GM18508 (cell line): Measurements from ENCODE around the gene ZC3H14.

ENCODE experiments used
- ATAC-seq: cut with Tn5 transposase; IDR thresholded peaks from one replicate; pipeline ENCODE4 v1.9.1; 2021; ENCODE audit warnings: moderate number of reproducible peaks; ENCODE audit not compliant: insufficient read depth, unreplicated experiment

Gene ZC3H14

GRCh38 chr14:88551094-88551870, 11.6 kb upstream of the ZC3H14 start:
- ATAC-seq: peak; percentile 48

- ATAC-seq: no peak
Measured at GRCh38 chr14:88551980-88552431, 10.8 kb upstream of the ZC3H14 start.

GRCh38 chr14:88552876-88553275, 10.0 kb upstream of the ZC3H14 start:
- no peak for ATAC-seq

- no peak for ATAC-seq
Measured at GRCh38 chr14:88553886-88554456, 8.9 kb upstream of the ZC3H14 start.

GRCh38 chr14:88554457-88555286, 8.2 kb upstream of the ZC3H14 start, which contains the start of gene PTPN21:
TSS of gene PTPN21 (minus strand) at chr14:88555007. CDS start at chr14:88550417, 4,590 bp downstream.
- ATAC-seq: no peak

- no peak for ATAC-seq
Measured at GRCh38 chr14:88556581-88556980, 6.3 kb upstream of the ZC3H14 start.

GRCh38 chr14:88559852-88560251, 3.0 kb upstream of the ZC3H14 start:
- ATAC-seq: no peak

GRCh38 chr14:88562532-88562830, 356 bp upstream of the ZC3H14 start:
- no peak for ATAC-seq

- no peak for ATAC-seq
Measured at GRCh38 chr14:88563845-88564244, 1.0 kb downstream of the ZC3H14 start.

GRCh38 chr14:88565427-88565826, 2.6 kb downstream of the ZC3H14 start:
- ATAC-seq: no peak

GRCh38 chr14:88568196-88568595, 5.4 kb downstream of the ZC3H14 start:
- ATAC-seq: no peak

GRCh38 chr14:88572117-88572516, 9.3 kb downstream of the ZC3H14 start:
- ATAC-seq: no peak

- ATAC-seq: no peak
Measured at GRCh38 chr14:88576222-88576621, 13.4 kb downstream of the ZC3H14 start.

- no peak for ATAC-seq
Measured at GRCh38 chr14:88584451-88584850, 21.6 kb downstream of the ZC3H14 start.

- no peak for ATAC-seq
Measured at GRCh38 chr14:88588081-88588480, 25.2 kb downstream of the ZC3H14 start.

GRCh38 chr14:88590173-88590572, 27.3 kb downstream of the ZC3H14 start:
- ATAC-seq: no peak

GRCh38 chr14:88592031-88592430, 29.2 kb downstream of the ZC3H14 start:
- ATAC-seq: no peak

- ATAC-seq: no peak
Measured at GRCh38 chr14:88597038-88597437, 34.2 kb downstream of the ZC3H14 start.

- ATAC-seq: no peak
Measured at GRCh38 chr14:88597601-88598000, 34.8 kb downstream of the ZC3H14 start.

GRCh38 chr14:88598097-88598675, 35.3 kb downstream of the ZC3H14 start:
- no peak for ATAC-seq

- no peak for ATAC-seq
Measured at GRCh38 chr14:88599326-88599725, 36.5 kb downstream of the ZC3H14 start.
